Testis (tissue), 2 donors: Measurements from ENCODE around the gene MAN2C1.

Source experiments
- CTCF ChIP-seq, 3 experiments: fragments of 450-650 bp in 2 of 3; fragments of 200-600 bp in 1 of 3; sonication (generic) in 1 of 3; IDR thresholded peaks; one replicate each; pipeline ENCODE4 v1.5.1; 2016 to 2019; ENCODE audit warnings: antibody characterized with exemption in 3 of 3, mild to moderate bottlenecking in 2 of 3, moderate library complexity in 1 of 3
- POLR2A ChIP-seq: fragments of 450-650 bp; IDR thresholded peaks from one replicate; pipeline ENCODE4 v1.6.1; 2017; ENCODE audit warnings: antibody characterized with exemption, mild to moderate bottlenecking, moderate library complexity

DNA sequence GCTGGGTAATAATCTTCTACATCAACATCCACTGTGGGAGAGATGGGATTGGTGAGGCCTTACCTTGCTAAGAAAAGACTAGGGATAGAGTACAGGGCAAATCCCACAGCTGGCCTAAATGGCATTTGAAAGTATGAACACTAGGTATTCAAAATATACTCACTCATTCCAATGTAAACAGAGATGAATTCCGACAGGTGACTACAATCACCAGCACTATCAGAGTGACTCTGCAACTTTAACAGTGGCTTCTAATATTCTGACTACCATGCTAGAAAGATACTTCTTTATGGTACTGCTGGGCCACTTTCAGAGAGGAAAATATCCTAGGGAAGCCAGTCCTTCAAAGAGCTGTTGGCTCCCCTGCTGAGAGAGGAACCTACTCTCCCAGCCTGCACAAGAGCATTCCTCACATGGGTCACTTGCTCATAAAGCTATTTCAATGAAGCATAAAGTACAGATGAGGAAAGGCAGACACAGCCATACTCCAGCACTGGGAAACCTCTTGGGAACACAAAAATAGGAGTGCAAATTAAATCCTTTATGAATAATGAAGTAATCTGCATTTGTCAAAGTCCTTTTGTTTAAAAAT is 21.5 kb upstream of the MAN2C1 start:
- TF ChIP-seq CTCF (IDR thresholded peaks at IDR 0.05) (no peak), POLR2A (no peak)
